Measurements from ENCODE around the gene VAMP2. TPM values are rescaled to one million over a fixed set of nuclear protein-coding genes. Genes with fewer than 3 reads are reported as not detected.

VAMP2 gene
- total RNA-seq, 1 donor from 2014 or later = 77.0 TPM

- H3K27ac ChIP-seq = no peak overlapping the region
- no peak overlapping the region for H3K4me3 ChIP-seq
- H3K9me3 ChIP-seq = no peaks in the 10 kb centered on the region
- DNase-seq (no peak), ATAC-seq (no peak)
- TF ChIP-seq CTCF (IDR thresholded peaks at IDR 0.05) = no peak
- H3K4me1 ChIP-seq = peaks cover 2% of the 10 kb centered on the region
- H3K27me3 ChIP-seq (ENCODE audit: low read depth) = no peaks in the 10 kb centered on the region
- intact Hi-C loops (cut with DNase I) = no loop called here
- no peaks in the 10 kb centered on the region for H3K36me3 ChIP-seq
These were observed 42.2 kb upstream of the VAMP2 start for GRCh38 chr17:8204761-8205555.

GRCh38 chr17:8192070-8192815 is 29.5 kb upstream of the VAMP2 start:
- intact Hi-C loops (cut with DNase I) = no loop called here
- TF ChIP-seq CTCF (IDR thresholded peaks at IDR 0.05) = no peak
- H3K4me3 ChIP-seq = peak overlapping the region; percentile 43

GRCh38 chr17:8190506-8190905 is 27.8 kb upstream of the VAMP2 start:
- peaks cover 60% of the 10 kb centered on the region for H3K4me1 ChIP-seq
- peak overlapping the region; percentile 98 for H3K27ac ChIP-seq
- DNase-seq = no peak
- no peak for ATAC-seq
- peak overlapping the region; percentile 97 for H3K4me3 ChIP-seq
- TF ChIP-seq CTCF (IDR thresholded peaks at IDR 0.05) = no peak
- no peaks in the 10 kb centered on the region for H3K9me3 ChIP-seq
- H3K27me3 ChIP-seq (ENCODE audit: low read depth) = no peaks in the 10 kb centered on the region
- intact Hi-C loops (cut with DNase I) = no loop called here
- no peaks in the 10 kb centered on the region for H3K36me3 ChIP-seq

More at GRCh38 chr17:8192070-8192815, 29.5 kb upstream of the VAMP2 start:
- Histone ChIP-seq H3K9me3 (no peaks in the 10 kb centered on the region), H3K4me1 (peaks cover 52% of the 10 kb centered on the region), H3K27ac (peak overlapping the region; percentile 98), H3K36me3 (no peaks in the 10 kb centered on the region), H3K27me3 (ENCODE audit: low read depth) (no peaks in the 10 kb centered on the region)
- peak; percentile 22 to 33 for ATAC-seq
- peak; percentile 72 for DNase-seq

- ATAC-seq (peak; percentile 76 to 87), DNase-seq (peak; percentile 99)
- H3K36me3 ChIP-seq = no peaks in the 10 kb centered on the region
- no peaks in the 10 kb centered on the region for H3K27me3 ChIP-seq (ENCODE audit: low read depth)
- peak within 1 kb of the TSS; percentile 98 for H3K27ac ChIP-seq
- peaks cover 60% of the 10 kb centered on the region for H3K4me1 ChIP-seq
- intact Hi-C loops (cut with DNase I) = no loop called here
- no peaks in the 10 kb centered on the region for H3K9me3 ChIP-seq
- peak; percentile 17 for TF ChIP-seq CTCF (IDR thresholded peaks at IDR 0.05)
- peak within 1 kb of the TSS; percentile 97 for H3K4me3 ChIP-seq
These were observed 27.1 kb upstream of the VAMP2 start, which contains the start of gene BORCS6 for GRCh38 chr17:8189711-8190477. Gene BORCS6, minus strand, starts transcription at chr17:8190180. Its CDS starts 40 bp downstream, at chr17:8190140.

GRCh38 chr17:8189041-8189710 is 26.4 kb upstream of the VAMP2 start:
- ATAC-seq (peak in 1 of 2 donors; percentile 0), DNase-seq (peak; percentile 59)
- Histone ChIP-seq H3K27ac (peak overlapping the region; percentile 98), H3K4me3 (peak overlapping the region; percentile 97), H3K36me3 (no peaks in the 10 kb centered on the region), H3K9me3 (no peaks in the 10 kb centered on the region), H3K27me3 (ENCODE audit: low read depth) (no peaks in the 10 kb centered on the region), H3K4me1 (peaks cover 60% of the 10 kb centered on the region)
- intact Hi-C loops (cut with DNase I) = no loop called here
- no peak for TF ChIP-seq CTCF (IDR thresholded peaks at IDR 0.05)
